Hepatocyte (in vitro differentiated cells): ENCODE data around the gene POU4F3. TPM values are rescaled to one million over a fixed set of nuclear protein-coding genes. Genes with fewer than 3 reads are reported as not detected.

Experiments
- DNase-seq: peaks from one replicate; pipeline ENCODE4 v3.0.0-alpha.2; 2016; ENCODE audit warnings: low spot score
- H2AFZ ChIP-seq: fragments of 200-600 bp; sonication (generic); 2 replicates; pipeline ENCODE4 v1.6.0; 2016; ENCODE audit warnings: antibody characterized with exemption, mild to moderate bottlenecking
- H3K27ac ChIP-seq: fragments of 200-600 bp; sonication (generic); 2 replicates; pipeline ENCODE4 v1.5.1; 2016; ENCODE audit warnings: mild to moderate bottlenecking
- H3K27me3 ChIP-seq: fragments of 200-600 bp; sonication (generic); 2 replicates; pipeline ENCODE4 v1.6.1; 2016
- H3K36me3 ChIP-seq: fragments of 200-600 bp; sonication (generic); replicated peaks from 2 replicates; pipeline ENCODE4 v1.5.1; 2016; ENCODE audit warnings: low read depth; ENCODE audit not compliant: insufficient read depth
- H3K4me1 ChIP-seq: fragments of 200-600 bp; sonication (generic); 2 replicates; pipeline ENCODE4 v1.5.1; 2016; ENCODE audit warnings: mild to moderate bottlenecking, moderate library complexity; ENCODE audit not compliant: insufficient read depth
- H3K4me2 ChIP-seq: fragments of 200-600 bp; sonication (generic); 2 replicates; pipeline ENCODE4 v1.6.0; 2016
- H3K4me3 ChIP-seq: fragments of 200-600 bp; sonication (generic); 2 replicates; pipeline ENCODE4 v1.5.1; 2016; ENCODE audit warnings: mild to moderate bottlenecking
- H3K79me2 ChIP-seq: fragments of 200-600 bp; sonication (generic); 2 replicates; pipeline ENCODE4 v1.6.0; 2017; ENCODE audit warnings: mild to moderate bottlenecking
- H3K9me2 ChIP-seq: fragments of 200-600 bp; sonication (generic); replicated peaks from 2 replicates; pipeline ENCODE4 v1.6.0; 2017; ENCODE audit warnings: mild to moderate bottlenecking; ENCODE audit not compliant: insufficient read depth
- H3K9me3 ChIP-seq: fragments of 200-600 bp; sonication (generic); 2 replicates; pipeline ENCODE4 v1.5.1; 2016; ENCODE audit warnings: low read depth, mild to moderate bottlenecking
- H4K20me1 ChIP-seq: fragments of 200-600 bp; sonication (generic); 2 replicates; pipeline ENCODE4 v1.6.0; 2016; ENCODE audit warnings: mild to moderate bottlenecking; ENCODE audit not compliant: insufficient read depth, poor library complexity, severe bottlenecking
- EZH2 ChIP-seq: fragments of 200-600 bp; sonication (generic); IDR thresholded peaks from 2 replicates; pipeline ENCODE4 v1.6.1; 2016; ENCODE audit warnings: antibody characterized with exemption, mild to moderate bottlenecking, borderline replicate concordance
- EZH2phosphoT487 ChIP-seq: fragments of 200-600 bp; sonication (generic); IDR thresholded peaks from one replicate; pipeline ENCODE4 v1.6.1; 2018; ENCODE audit warnings: antibody characterized with exemption, mild to moderate bottlenecking, low read depth, moderate library complexity; ENCODE audit not compliant: unreplicated experiment, severe bottlenecking
- WGBS: methylation state at CpG from one replicate; pipeline ENCODE4 v1.1.6; 2016; ENCODE audit warnings: low lambda C conversion rate; ENCODE audit errors: missing lambda C conversion rate; 5-methylcytosine and 5-hydroxymethylcytosine counted together
- polyA plus RNA-seq: library from polyadenylated mRNA; unstranded; fragments of >200 nt; fragmentation: Nextera tagmentation; extraction: Ambion mirVana; gene quantifications from 2 replicates; pipeline ENCODE4 v1.2.1, GENCODE V29; 2016
- total RNA-seq: library from RNA; depleted of rRNA; stranded (reverse); fragments of >200 nt; gene quantifications from 2 replicates; pipeline ENCODE4 v1.2.3, GENCODE V29; 2014
- TF ChIP-seq, protein P1 (sequence below): fragments of 200-600 bp; sonication (generic); IDR thresholded peaks from 2 replicates; pipeline ENCODE4 v1.5.1; 2016; ENCODE audit warnings: antibody characterized with exemption, mild to moderate bottlenecking; ENCODE audit not compliant: poor library complexity

POU4F3 gene
- total and polyA plus RNA-seq, 2 experiments from 2014 or later: not detected

GRCh38 chr5:146329697-146330096, 8.9 kb upstream of the POU4F3 start:
- H3K9me2 ChIP-seq: no peaks in the 10 kb centered on the region
- H3K4me2 ChIP-seq: no peak overlapping the region
- DNase-seq: no peak
- H2AFZ ChIP-seq: no peak overlapping the region
- H3K4me3 ChIP-seq: no peak overlapping the region
- 93% methylated on average over 2 of the region's 2 CpGs for WGBS
- H4K20me1 ChIP-seq: no peaks in the 10 kb centered on the region
- no peak overlapping the region for H3K27ac ChIP-seq
- H3K4me1 ChIP-seq: no peaks in the 10 kb centered on the region
- no peaks in the 10 kb centered on the region for H3K36me3 ChIP-seq
- no peaks in the 10 kb centered on the region for H3K79me2 ChIP-seq
- TF ChIP-seq EZH2phosphoT487: no peak
- no peak for TF ChIP-seq EZH2
- TF ChIP-seq, protein P1, sequence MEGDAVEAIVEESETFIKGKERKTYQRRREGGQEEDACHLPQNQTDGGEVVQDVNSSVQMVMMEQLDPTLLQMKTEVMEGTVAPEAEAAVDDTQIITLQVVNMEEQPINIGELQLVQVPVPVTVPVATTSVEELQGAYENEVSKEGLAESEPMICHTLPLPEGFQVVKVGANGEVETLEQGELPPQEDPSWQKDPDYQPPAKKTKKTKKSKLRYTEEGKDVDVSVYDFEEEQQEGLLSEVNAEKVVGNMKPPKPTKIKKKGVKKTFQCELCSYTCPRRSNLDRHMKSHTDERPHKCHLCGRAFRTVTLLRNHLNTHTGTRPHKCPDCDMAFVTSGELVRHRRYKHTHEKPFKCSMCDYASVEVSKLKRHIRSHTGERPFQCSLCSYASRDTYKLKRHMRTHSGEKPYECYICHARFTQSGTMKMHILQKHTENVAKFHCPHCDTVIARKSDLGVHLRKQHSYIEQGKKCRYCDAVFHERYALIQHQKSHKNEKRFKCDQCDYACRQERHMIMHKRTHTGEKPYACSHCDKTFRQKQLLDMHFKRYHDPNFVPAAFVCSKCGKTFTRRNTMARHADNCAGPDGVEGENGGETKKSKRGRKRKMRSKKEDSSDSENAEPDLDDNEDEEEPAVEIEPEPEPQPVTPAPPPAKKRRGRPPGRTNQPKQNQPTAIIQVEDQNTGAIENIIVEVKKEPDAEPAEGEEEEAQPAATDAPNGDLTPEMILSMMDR: no peak
- H3K27me3 ChIP-seq: peaks cover 65% of the 10 kb centered on the region
- no peaks in the 10 kb centered on the region for H3K9me3 ChIP-seq

- 25% methylated on average over 2 of the region's 2 CpGs for WGBS
- Histone ChIP-seq H4K20me1 (no peaks in the 10 kb centered on the region), H3K27me3 (peaks cover 79% of the 10 kb centered on the region), H3K9me3 (no peaks in the 10 kb centered on the region), H3K9me2 (no peaks in the 10 kb centered on the region), H3K27ac (no peak overlapping the region), H3K36me3 (no peaks in the 10 kb centered on the region), H3K4me1 (no peaks in the 10 kb centered on the region), H2AFZ (no peak overlapping the region), H3K79me2 (no peaks in the 10 kb centered on the region), H3K4me2 (no peak overlapping the region), H3K4me3 (no peak overlapping the region)
- TF ChIP-seq EZH2phosphoT487 (no peak), EZH2 (no peak)
- TF ChIP-seq, protein P1: no peak
- no peak for DNase-seq
Observed at GRCh38 chr5:146331423-146331822, 7.2 kb upstream of the POU4F3 start.

DNA sequence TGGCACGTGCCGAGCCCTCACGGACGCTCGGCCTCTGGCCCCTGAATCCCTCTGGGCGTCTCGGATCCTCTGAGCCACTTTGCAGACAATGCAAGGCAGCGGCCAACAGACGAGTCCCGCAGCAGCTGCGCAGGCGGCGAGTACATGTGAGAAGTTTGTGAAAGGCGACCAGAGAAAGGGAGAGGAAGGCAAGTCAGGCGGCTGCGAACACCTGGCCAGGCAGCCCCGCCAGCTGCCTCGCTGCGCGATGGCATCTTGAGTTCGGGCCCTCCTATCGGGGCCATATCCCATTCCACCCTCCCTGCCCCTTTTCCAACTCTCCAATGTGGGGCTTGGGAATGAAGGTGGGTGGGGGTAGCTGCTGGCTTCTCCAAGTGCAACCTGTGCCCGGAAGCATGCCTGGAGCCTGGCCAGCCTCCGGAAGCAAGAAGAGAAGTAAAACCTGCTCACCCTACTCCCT, 4.5 kb upstream of the POU4F3 start:
- H3K9me3 ChIP-seq: no peaks in the 10 kb centered on the region
- no peak overlapping the region for H2AFZ ChIP-seq
- no peak for DNase-seq
- no peak overlapping the region for H3K4me3 ChIP-seq
- no peak overlapping the region for H3K27ac ChIP-seq
- H3K4me1 ChIP-seq: no peaks in the 10 kb centered on the region
- TF ChIP-seq EZH2: peak; percentile 48
- no peak for TF ChIP-seq EZH2phosphoT487
- no peaks in the 10 kb centered on the region for H4K20me1 ChIP-seq
- H3K9me2 ChIP-seq: no peaks in the 10 kb centered on the region
- no peak overlapping the region for H3K4me2 ChIP-seq
- no peaks in the 10 kb centered on the region for H3K36me3 ChIP-seq
- no peaks in the 10 kb centered on the region for H3K79me2 ChIP-seq
- H3K27me3 ChIP-seq: peaks cover 96% of the 10 kb centered on the region
- WGBS: 10% methylated on average over 24 of the region's 24 CpGs

DNA sequence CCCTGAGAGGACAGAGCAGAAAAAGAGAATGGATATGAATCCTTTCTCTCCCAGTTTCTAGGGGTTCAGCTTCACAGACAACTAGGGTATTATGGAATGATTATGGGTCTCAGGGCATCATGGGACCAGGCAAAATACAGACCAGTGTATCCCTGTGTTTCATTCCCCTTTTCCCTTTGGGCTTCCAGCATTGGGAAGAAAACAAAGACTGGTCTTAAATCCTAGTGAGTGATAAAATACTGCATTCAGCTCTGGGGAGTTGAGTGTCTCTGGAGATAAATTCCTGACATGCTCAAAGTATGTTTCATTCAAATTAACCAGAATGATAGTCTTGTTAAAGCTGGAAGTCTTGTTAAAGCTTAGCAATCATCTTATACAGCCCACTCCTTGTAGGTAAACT, 2.4 kb upstream of the POU4F3 start:
- Histone ChIP-seq H3K79me2 (no peaks in the 10 kb centered on the region), H3K4me2 (no peak overlapping the region), H3K36me3 (no peaks in the 10 kb centered on the region), H3K9me2 (no peaks in the 10 kb centered on the region), H4K20me1 (no peaks in the 10 kb centered on the region), H3K9me3 (no peaks in the 10 kb centered on the region), H3K27ac (no peak overlapping the region), H3K4me3 (no peak overlapping the region), H3K4me1 (no peaks in the 10 kb centered on the region), H2AFZ (no peak overlapping the region), H3K27me3 (peaks cover 97% of the 10 kb centered on the region)
- DNase-seq: no peak
- TF ChIP-seq, protein P1: no peak
- TF ChIP-seq EZH2phosphoT487: no peak
